AG08395 (cell line): ENCODE results near the gene ZNF217.
"Not testable (repeated sequence)": the region's sequence is repeated elsewhere in the genome, so short reads cannot be mapped to it uniquely, and the experiment has no call there.

ENCODE experiments used
- DNase-seq: peaks from one replicate; pipeline ENCODE4 v3.0.0; 2012; ENCODE audit warnings: mixed read lengths, low spot score

The ZNF217 gene

GRCh38 chr20:53597030-53597482 is 3.4 kb upstream of the ZNF217 start:
- DNase-seq, result no peak

- DNase-seq, result not testable (repeated sequence)
Measured at GRCh38 chr20:53596189-53597001, 2.8 kb upstream of the ZNF217 start.

- not testable (repeated sequence) for DNase-seq
Measured at GRCh38 chr20:53595742-53596141, 2.1 kb upstream of the ZNF217 start.

- DNase-seq, result no peak
Measured at GRCh38 chr20:53595018-53595378, 1.4 kb upstream of the ZNF217 start.

- DNase-seq, result peak; percentile 89
Measured at GRCh38 chr20:53594068-53595017, 704 bp upstream of the ZNF217 start.

GRCh38 chr20:53592992-53593465 is 610 bp downstream of the ZNF217 start:
- no peak for DNase-seq

GRCh38 chr20:53592454-53592991 is 1.1 kb downstream of the ZNF217 start:
- peak; percentile 28 for DNase-seq

GRCh38 chr20:53591941-53592441 is 1.6 kb downstream of the ZNF217 start:
- DNase-seq, result not testable (repeated sequence)

- not testable (repeated sequence) for DNase-seq
Measured at GRCh38 chr20:53591206-53591741, 2.4 kb downstream of the ZNF217 start.

GRCh38 chr20:53590608-53591007 is 3.0 kb downstream of the ZNF217 start:
- DNase-seq, result not testable (repeated sequence)

GRCh38 chr20:53590122-53590521 is 3.5 kb downstream of the ZNF217 start:
- not testable (repeated sequence) for DNase-seq

GRCh38 chr20:53589321-53590065 is 4.1 kb downstream of the ZNF217 start:
- DNase-seq, result not testable (repeated sequence)

- DNase-seq, result not testable (repeated sequence)
Measured at GRCh38 chr20:53587157-53587703, 6.4 kb downstream of the ZNF217 start.

- no peak for DNase-seq
Measured at GRCh38 chr20:53586640-53587039, 7.0 kb downstream of the ZNF217 start.

GRCh38 chr20:53585910-53586309 is 7.7 kb downstream of the ZNF217 start:
- DNase-seq, result not testable (repeated sequence)

- not testable (repeated sequence) for DNase-seq
Measured at GRCh38 chr20:53585004-53585569, 8.6 kb downstream of the ZNF217 start.

GRCh38 chr20:53584550-53584913 is 9.1 kb downstream of the ZNF217 start:
- not testable (repeated sequence) for DNase-seq

GRCh38 chr20:53583660-53584549 is 9.7 kb downstream of the ZNF217 start:
- DNase-seq, result not testable (repeated sequence)
